PC-3 (cell line): ENCODE data around the gene KIAA1217. TPM values are rescaled to one million over a fixed set of nuclear protein-coding genes. Genes with fewer than 3 reads are reported as not detected.
A peak's percentile ranks its signal among the peaks of the same experiment; 100 is the strongest.

ENCODE experiments used
- ATAC-seq: fragments of 200-7000 bp; cut with Tn5 transposase; 2 replicates; pipeline ENCODE4 v1.9.1; 2020; ENCODE audit warnings: mild to moderate bottlenecking, moderate library complexity
- BruUV-seq: library from RNA; stranded (reverse); fragments of 400-500 nt; replicated peaks from 2 replicates; lab custom pipeline; 2021; lab: Mats Ljungman, UMichigan
- CTCF ChIA-PET: fragments of 300-600 bp; sonication (Branson Sonifier 250); formaldehyde crosslinking; loops from one replicate; lab custom pipeline; 2022; ENCODE audit warnings: antibody characterized with exemption; lab: Charles Lee
- POLR2A ChIA-PET: fragments of 300-600 bp; sonication (Branson Sonifier 250); formaldehyde crosslinking; loops from one replicate; lab custom pipeline; 2022; ENCODE audit warnings: antibody characterized with exemption; ENCODE audit not compliant: unreplicated experiment; lab: Charles Lee
- DNase-seq: peaks from one replicate; pipeline ENCODE4 v3.0.0-alpha.2; 2015
- H2AFZ ChIP-seq: fragments of 300-600 bp; sonication (generic); 2 replicates; pipeline ENCODE4 v1.6.0; 2016; ENCODE audit warnings: antibody characterized with exemption, low read length
- H3F3A ChIP-seq: fragments of 300-600 bp; sonication (generic); one replicate; pipeline ENCODE4 v1.6.0; 2017; ENCODE audit warnings: antibody characterized with exemption, low read length, control low read depth, mild to moderate bottlenecking; ENCODE audit not compliant: unreplicated experiment
- H3K27ac ChIP-seq: fragments of 300-600 bp; sonication (generic); 2 replicates; pipeline ENCODE4 v1.5.1; 2016; ENCODE audit warnings: mild to moderate bottlenecking, low read length
- H3K27me3 ChIP-seq: fragments of 300-600 bp; sonication (generic); 2 replicates; pipeline ENCODE4 v1.6.1; 2016; ENCODE audit warnings: low read length, mixed read lengths
- H3K36me3 ChIP-seq: fragments of 300-600 bp; sonication (generic); 2 replicates; pipeline ENCODE4 v1.6.1; 2016; ENCODE audit warnings: low read depth, mixed run types, low read length, mixed read lengths
- H3K4me1 ChIP-seq: fragments of 300-600 bp; sonication (generic); 2 replicates; pipeline ENCODE4 v1.5.1; 2016; ENCODE audit warnings: low read length; ENCODE audit not compliant: insufficient read depth
- H3K4me2 ChIP-seq: fragments of 300-600 bp; sonication (generic); 2 replicates; pipeline ENCODE4 v1.6.0; 2016; ENCODE audit warnings: low read length
- H3K4me3 ChIP-seq: fragments of 300-600 bp; sonication (generic); 2 replicates; pipeline ENCODE4 v1.5.1; 2016; ENCODE audit warnings: mild to moderate bottlenecking, low read length, mixed read lengths
- H3K79me2 ChIP-seq: fragments of 300-600 bp; sonication (generic); 2 replicates; pipeline ENCODE4 v1.6.1; 2017; ENCODE audit warnings: low read length, mixed read lengths
- H3K9ac ChIP-seq: fragments of 300-600 bp; sonication (generic); 2 replicates; pipeline ENCODE4 v1.6.0; 2016; ENCODE audit warnings: mild to moderate bottlenecking, low read length
- H3K9me2 ChIP-seq: fragments of 300-600 bp; sonication (generic); replicated peaks from 2 replicates; pipeline ENCODE4 v1.6.1; 2016; ENCODE audit warnings: mixed run types, low read length, mixed read lengths
- H3K9me3 ChIP-seq: fragments of 300-600 bp; sonication (generic); 2 replicates; pipeline ENCODE4 v1.6.1; 2016; ENCODE audit warnings: low read length, mixed read lengths
- H4K20me1 ChIP-seq: fragments of 300-600 bp; sonication (generic); 2 replicates; pipeline ENCODE4 v1.6.1; 2016; ENCODE audit warnings: low read length, mixed read lengths
- CTCF ChIP-seq: fragments of 300-600 bp; sonication (generic); conservative IDR thresholded peaks from 2 replicates; pipeline ENCODE4 v1.5.1; 2017; ENCODE audit warnings: antibody characterized with exemption, low read depth, mild to moderate bottlenecking, low read length
- EZH2 ChIP-seq: fragments of 300-600 bp; sonication (generic); IDR thresholded peaks from one replicate; pipeline ENCODE4 v1.6.1; 2017; ENCODE audit warnings: antibody characterized with exemption, mild to moderate bottlenecking, low read length; ENCODE audit not compliant: unreplicated experiment
- EZH2phosphoT487 ChIP-seq: fragments of 300-600 bp; sonication (generic); IDR thresholded peaks from 2 replicates; pipeline ENCODE4 v1.6.1; 2018; ENCODE audit warnings: mild to moderate bottlenecking, antibody characterized with exemption, low read length, borderline replicate concordance
- intact Hi-C: fragments of 100-400 bp; cut with micrococcal nuclease; formaldehyde crosslinking; loops from 2 replicates; pipeline ENCODE4 v1.9.0; 2023
- total RNA-seq: library from RNA; depleted of rRNA; stranded (reverse); fragments of >200 nt; gene quantifications from 2 replicates; pipeline ENCODE4 v1.2.3, GENCODE V29; 2014

KIAA1217 gene
- total RNA-seq, 1 experiment from 2014 or later: 16.0 TPM

GRCh38 chr10:24202181-24202570, 6.8 kb upstream of the KIAA1217 start:
- H3K79me2 ChIP-seq: no peaks in the 10 kb centered on the region
- no peaks in the 10 kb centered on the region for H3K9me2 ChIP-seq
- no peak for DNase-seq
- H2AFZ ChIP-seq: no peak overlapping the region
- TF ChIP-seq EZH2 (no peak), EZH2phosphoT487 (no peak), CTCF (no peak)
- no peaks in the 10 kb centered on the region for H3F3A ChIP-seq
- H3K27me3 ChIP-seq: no peaks in the 10 kb centered on the region
- H3K4me1 ChIP-seq: peaks cover 11% of the 10 kb centered on the region
- no peak overlapping the region for H3K9ac ChIP-seq
- H4K20me1 ChIP-seq: no peaks in the 10 kb centered on the region
- no peaks in the 10 kb centered on the region for H3K36me3 ChIP-seq
- no peak overlapping the region for H3K4me2 ChIP-seq
- ChIA-PET CTCF (interaction anchor here (0.7 kb wide), 1 partner anchor 85 kb away, joined by 3 read pairs; no protein-coding TSS in a partner anchor), POLR2A (no interaction called here)
- intact Hi-C loops: no loop called here
- no peak for ATAC-seq
- BruUV-seq: no TSS peak
- no peaks in the 10 kb centered on the region for H3K9me3 ChIP-seq
- H3K27ac ChIP-seq: no peak overlapping the region
- H3K4me3 ChIP-seq: no peak overlapping the region

GRCh38 chr10:24205821-24206220, 3.1 kb upstream of the KIAA1217 start:
- no TSS peak for BruUV-seq
- Histone ChIP-seq H3K4me3 (no peak overlapping the region), H3K79me2 (peaks cover 4% of the 10 kb centered on the region), H3K9me3 (no peaks in the 10 kb centered on the region), H3F3A (no peaks in the 10 kb centered on the region), H3K27ac (peak overlapping the region; percentile 98; the same call in 1 of the 2 replicates), H4K20me1 (no peaks in the 10 kb centered on the region), H3K9ac (no peak overlapping the region), H3K4me1 (peaks cover 31% of the 10 kb centered on the region), H3K4me2 (no peak overlapping the region), H3K36me3 (no peaks in the 10 kb centered on the region), H3K27me3 (no peaks in the 10 kb centered on the region), H3K9me2 (no peaks in the 10 kb centered on the region), H2AFZ (no peak overlapping the region)
- CTCF ChIA-PET: no interaction called here
- intact Hi-C loops: loop anchor here (5.0 kb wide), 1 partner anchor 311 kb away; no protein-coding TSS in a partner anchor
- TF ChIP-seq EZH2phosphoT487: no peak
- TF ChIP-seq EZH2: no peak
- TF ChIP-seq CTCF: no peak
- DNase-seq (no peak), ATAC-seq (no peak)
- POLR2A ChIA-PET: no interaction called here

- ATAC-seq (no peak), DNase-seq (no peak)
- ChIA-PET CTCF (interaction anchor here (0.6 kb wide), 2 partner anchors 87 to 184 kb away, joined by 3 read pairs; no protein-coding TSS in a partner anchor), POLR2A (no interaction called here)
- no TSS peak for BruUV-seq
- intact Hi-C loops: loop anchor here (5.0 kb wide), 1 partner anchor 311 kb away; no protein-coding TSS in a partner anchor
- TF ChIP-seq EZH2phosphoT487 (no peak), CTCF (no peak), EZH2 (no peak)
- Histone ChIP-seq H2AFZ (no peak overlapping the region), H3K9ac (peak overlapping the region; percentile 93; the same call in 1 of the 2 replicates), H3K4me3 (no peak overlapping the region), H3K79me2 (peaks cover 8% of the 10 kb centered on the region), H3K27me3 (no peaks in the 10 kb centered on the region), H3K4me1 (peaks cover 33% of the 10 kb centered on the region), H3K9me3 (no peaks in the 10 kb centered on the region), H3K4me2 (no peak overlapping the region), H4K20me1 (no peaks in the 10 kb centered on the region), H3F3A (no peaks in the 10 kb centered on the region), H3K9me2 (no peaks in the 10 kb centered on the region), H3K27ac (peak overlapping the region; percentile 98), H3K36me3 (no peaks in the 10 kb centered on the region)
Observed at GRCh38 chr10:24206334-24206733, 2.6 kb upstream of the KIAA1217 start.
